Inflammatory macrophage treated with lipopolysaccharide for 4 hours (primary cell): ENCODE measurements around the gene DAB2IP.

Experiments
- DNase-seq: peaks from one replicate; pipeline ENCODE4 v3.0.0-alpha.2; 2020

Gene DAB2IP

DNA sequence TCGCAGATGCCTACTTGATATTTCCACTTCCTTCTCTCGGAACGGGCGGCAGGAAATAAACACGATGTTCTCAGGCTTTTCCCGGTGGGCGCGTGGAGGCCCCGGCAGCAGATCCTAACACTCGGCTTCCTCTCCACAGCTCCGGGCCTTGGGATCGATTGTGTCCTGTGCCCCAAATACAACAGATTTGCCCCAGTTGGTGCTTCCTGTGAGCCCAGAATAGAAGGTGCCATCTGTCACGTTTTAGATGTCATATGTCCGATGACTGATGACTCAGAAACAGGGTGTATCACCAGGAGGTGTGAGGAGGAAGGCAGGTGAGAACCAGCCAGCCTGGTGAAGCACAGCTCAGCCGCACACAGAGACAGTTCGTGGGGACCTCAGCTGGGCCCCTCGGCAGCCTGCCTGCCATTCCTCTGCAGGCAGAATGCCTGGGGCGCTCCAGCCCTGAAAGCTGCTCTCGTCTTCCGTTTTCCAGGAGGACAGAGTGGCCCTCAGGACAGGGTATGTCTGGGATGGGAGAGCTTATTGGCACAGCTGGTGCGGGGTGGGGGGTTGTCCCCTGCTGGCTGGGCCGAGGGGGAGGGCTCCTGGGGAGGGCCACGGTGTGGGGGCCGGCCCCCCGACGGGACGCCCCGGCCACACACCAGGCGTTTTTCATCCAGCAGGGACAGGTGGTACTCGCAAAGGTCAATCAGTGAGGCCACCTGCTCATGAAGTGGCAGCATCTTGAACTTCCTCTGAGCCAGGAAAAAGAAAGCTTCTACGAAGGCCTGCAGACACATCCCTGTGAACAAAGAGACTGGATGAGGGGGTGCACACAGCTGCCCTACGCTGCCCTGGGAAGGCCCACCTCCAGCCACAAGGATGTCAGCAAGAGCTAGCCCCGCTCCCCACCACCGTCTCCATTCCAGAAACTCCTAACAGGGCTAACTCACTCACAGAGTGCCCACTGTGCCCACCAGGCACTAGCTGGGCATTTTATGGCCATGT lies 171.0 kb downstream of the DAB2IP start:
- no peak for DNase-seq

DNA sequence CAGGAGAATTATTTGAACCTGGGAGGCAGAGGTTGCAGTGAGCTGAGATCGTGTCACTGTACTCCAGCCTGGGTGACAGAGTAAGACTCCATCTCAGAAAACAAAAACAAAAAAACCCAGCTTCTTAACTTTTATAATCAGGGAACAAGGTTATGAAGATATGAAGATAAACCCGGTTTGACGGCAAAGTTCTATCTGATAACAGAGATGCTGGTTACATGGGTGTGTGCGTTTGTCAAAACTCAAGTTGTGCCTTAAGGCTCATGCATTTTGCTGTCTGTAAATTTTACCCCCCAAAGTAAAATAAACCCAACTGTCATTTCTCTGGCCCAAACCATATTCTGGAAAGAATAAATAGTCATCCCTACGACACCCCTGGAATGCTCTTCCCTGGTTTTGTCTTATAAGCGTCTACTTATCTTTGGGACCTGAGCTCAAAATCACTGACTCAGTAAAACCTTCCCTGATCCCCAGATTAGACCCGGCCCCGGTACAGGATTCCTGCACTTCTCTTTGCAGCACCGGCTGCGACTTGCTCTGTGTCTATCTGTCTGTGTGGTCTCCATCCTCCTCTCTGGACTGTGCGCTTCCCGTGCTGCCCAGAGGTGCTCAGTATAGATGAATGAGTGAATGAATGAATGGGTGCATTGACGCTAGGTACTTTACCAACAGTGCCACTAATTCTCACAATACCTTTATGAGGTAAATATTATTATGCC lies 172.2 kb downstream of the DAB2IP start:
- DNase-seq, result no peak

DNA sequence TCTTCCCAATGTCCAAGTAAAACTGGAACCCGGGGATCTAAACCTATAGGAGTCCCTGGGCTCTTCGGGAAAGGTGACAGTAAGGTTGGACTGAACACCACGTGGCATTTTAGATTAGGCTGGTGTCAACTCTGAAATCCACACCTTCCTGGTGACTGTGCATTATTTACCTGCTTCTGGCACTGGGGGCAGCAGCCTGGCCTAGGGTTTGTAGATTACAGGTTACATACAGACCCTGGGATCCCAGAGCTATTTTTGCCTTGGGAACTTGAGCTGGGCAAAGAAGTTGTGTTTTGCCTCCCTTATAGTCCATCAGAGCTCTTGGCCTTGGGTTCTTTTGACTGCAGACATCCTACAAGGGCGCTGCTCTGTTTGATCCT lies 173.2 kb downstream of the DAB2IP start:
- no peak for DNase-seq

DNA sequence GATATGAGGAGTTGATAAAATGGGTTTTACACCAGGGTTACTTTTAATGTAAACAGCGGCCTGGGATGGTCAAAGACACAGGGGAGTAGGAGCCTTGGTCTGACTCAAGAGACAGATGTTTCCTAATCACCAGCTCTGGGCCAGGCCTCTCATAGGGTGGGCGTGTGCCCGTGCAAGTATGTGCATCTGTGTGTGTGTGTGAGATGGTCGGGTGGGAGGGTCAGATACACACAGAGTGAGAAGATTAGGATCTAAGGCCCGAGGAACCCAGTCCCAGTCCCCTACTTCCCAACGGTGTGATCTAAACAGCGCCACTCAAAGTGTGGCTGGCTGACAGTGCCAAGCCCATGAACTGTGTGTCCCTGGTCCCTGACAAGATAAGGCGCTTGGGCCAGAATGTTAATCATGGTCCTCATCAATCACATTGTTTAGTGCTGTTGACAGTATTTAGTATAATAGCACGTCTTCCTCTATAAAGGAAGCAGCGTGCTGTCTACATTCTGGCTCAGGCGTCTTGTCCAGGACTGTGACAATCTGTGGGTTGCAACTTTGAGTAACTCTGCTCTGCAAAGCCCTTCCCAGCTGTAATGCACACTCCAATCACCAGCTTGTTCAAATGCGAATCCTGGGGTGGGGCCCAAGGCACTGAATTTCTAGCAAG lies 173.7 kb downstream of the DAB2IP start:
- no peak for DNase-seq

- no peak for DNase-seq
Observed at GRCh38 chr9:121826711-121827110, 175.3 kb downstream of the DAB2IP start.

DNA sequence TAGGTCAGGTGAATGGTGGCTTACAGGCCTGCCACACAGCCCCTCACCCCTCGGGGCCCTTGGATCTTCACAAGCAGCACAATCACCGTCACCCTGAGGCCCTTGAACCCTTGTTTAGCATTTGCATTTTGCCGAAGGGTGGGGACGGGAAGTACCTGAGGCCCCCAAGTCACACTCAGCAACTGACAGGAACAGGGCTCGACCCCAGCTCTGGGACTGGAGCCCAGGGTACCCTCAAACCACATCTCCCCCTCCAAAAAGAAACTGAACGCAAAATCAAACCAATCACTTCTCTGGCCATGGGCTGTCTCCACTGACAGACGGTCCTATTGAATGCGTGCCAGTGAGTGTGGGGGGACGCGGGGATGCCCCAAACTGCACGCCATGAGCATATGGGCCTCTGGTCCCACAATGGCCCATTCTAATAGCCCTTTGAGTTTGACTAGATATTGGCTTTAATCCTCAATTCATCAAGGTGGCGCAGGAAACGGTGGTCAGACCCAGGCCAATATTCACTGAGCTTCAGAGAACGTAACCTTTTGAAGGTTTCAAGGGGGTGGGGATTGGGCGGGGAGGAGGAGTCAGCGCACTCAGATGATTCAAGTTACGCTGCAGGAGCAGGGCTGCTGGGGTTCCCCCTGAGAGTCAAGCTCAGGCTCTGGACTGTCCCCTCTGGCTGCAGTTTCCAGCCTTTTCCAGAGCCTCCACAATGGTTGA lies 176.0 kb downstream of the DAB2IP start:
- no peak for DNase-seq

GRCh38 chr9:121830441-121831140 lies 179.2 kb downstream of the DAB2IP start:
- no peak for DNase-seq

DNA sequence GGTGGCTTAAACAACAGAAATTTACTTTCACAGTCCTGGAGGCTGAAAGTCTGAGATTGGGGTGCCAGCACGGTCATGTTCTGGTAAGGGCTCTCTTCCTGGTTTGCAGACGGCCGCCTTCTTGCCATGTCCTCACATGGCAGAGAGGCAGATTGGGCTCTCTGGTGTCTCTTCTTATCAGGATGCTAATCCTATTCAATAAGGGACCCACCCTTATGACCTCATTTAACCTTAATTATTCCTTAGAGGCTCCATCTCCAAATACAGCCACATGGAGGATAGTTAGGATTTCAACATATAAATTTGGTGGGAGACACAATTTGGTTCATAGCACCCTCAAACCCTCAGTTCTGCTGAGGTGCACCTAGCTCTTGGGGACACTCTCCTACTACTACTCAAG lies 180.4 kb downstream of the DAB2IP start:
- no peak for DNase-seq

- DNase-seq, result no peak
Observed at GRCh38 chr9:121833061-121833460, 181.6 kb downstream of the DAB2IP start.
